Kidney (tissue), 14 donors: ENCODE measurements around the gene LIMA1. TPM values are rescaled to one million over a fixed set of nuclear protein-coding genes. Genes with fewer than 3 reads are reported as not detected.

Source experiments
- DNase-seq, 5 donors: peaks; one replicate each; pipeline ENCODE4 v3.0.0-alpha.2; 2013 to 2020
- FAIRE-seq: peaks from 2 replicates; lab custom pipeline; 2012; peaks lifted over from hg19 to GRCh38; lab: Jason Lieb, UNC
- H3K27ac ChIP-seq, 2 donors: one replicate each; pipeline ENCODE4 v1.7.0; 2013; ENCODE audit warnings: low read depth in 2 of 2, low read length in 2 of 2, inconsistent platforms in 1 of 2
- H3K27me3 ChIP-seq: one replicate; pipeline ENCODE4 v1.7.1; 2013; ENCODE audit warnings: low read length, inconsistent platforms; ENCODE audit not compliant: control insufficient read depth, insufficient read depth
- H3K36me3 ChIP-seq, 3 donors: one replicate each; pipeline versions ENCODE4 v1.7.0 to v1.7.1; 2013; ENCODE audit warnings: low read length in 3 of 3, control low read depth in 1 of 3, inconsistent platforms in 1 of 3; ENCODE audit not compliant: insufficient read depth in 3 of 3, control insufficient read depth in 2 of 3
- H3K4me1 ChIP-seq, 3 donors: one replicate each; pipeline versions ENCODE4 v1.7.0 to v1.7.1; 2013; ENCODE audit warnings: low read length in 3 of 3, inconsistent platforms in 1 of 3, low read depth in 1 of 3; ENCODE audit not compliant: control insufficient read depth in 2 of 3, insufficient read depth in 2 of 3
- H3K4me3 ChIP-seq, 3 donors: one replicate each; pipeline versions ENCODE4 v1.7.0 to v1.8.1; 2013; ENCODE audit warnings: low read length in 3 of 3, control low read depth in 1 of 3, inconsistent platforms in 1 of 3
- H3K9ac ChIP-seq, 3 donors: one replicate each; pipeline versions ENCODE4 v1.7.0 to v1.7.1; 2013; ENCODE audit warnings: low read length in 3 of 3, control low read depth in 1 of 3, inconsistent platforms in 1 of 3
- H3K9me3 ChIP-seq, 3 donors: one replicate each; pipeline versions ENCODE4 v1.7.0 to v1.7.1; 2013; ENCODE audit warnings: low read length in 3 of 3, control low read depth in 1 of 3, inconsistent platforms in 1 of 3; ENCODE audit not compliant: control insufficient read depth in 2 of 3, insufficient read depth in 1 of 3
- intact Hi-C: fragments of 100-400 bp; cut with DNase I; formaldehyde crosslinking; loops from one replicate; pipeline ENCODE4 v1.11.1; 2022
- polyA plus RNA-seq: library from polyadenylated mRNA; stranded (reverse); fragments of 350-450 nt; fragmentation: Illumina TruSeq; extraction: RNeasy Lipid Tissue Mini Kit (QIAGEN cat#74804); gene quantifications from one replicate; pipeline ENCODE4 v1.2.3, GENCODE V29; 2014; ENCODE audit warnings: low read depth, low replicate concordance; ENCODE audit not compliant: insufficient read depth
- total RNA-seq: library from RNA; stranded (reverse); fragmentation: NEBNext Ultra II Directional; extraction: Animal tissue kit (Norgen Biotek cat#: 25700); gene quantifications from one replicate; pipeline ENCODE4 v1.2.1, GENCODE V29; 2021
- TF ChIP-seq, protein P1 (sequence below): IDR thresholded peaks from 3 replicates; pipeline ENCODE4 v1.5.1; 2012; ENCODE audit warnings: mild to moderate bottlenecking, moderate library complexity, borderline replicate concordance; ENCODE audit not compliant: insufficient read depth; ENCODE audit errors: extremely low read depth
- donor health status: control.
- donor health status: control.
- donor health status: control.
- donor health status: control.
- donor health status: control.
- donor health status: DM: yes; HTN: yes; CAD: no.
- donor health status: Normal renal cell carcinoma (clear cell type).

Gene LIMA1
- total and polyA plus RNA-seq, 2 donors from 2014 or later: 43.1 to 76.1 TPM

DNA sequence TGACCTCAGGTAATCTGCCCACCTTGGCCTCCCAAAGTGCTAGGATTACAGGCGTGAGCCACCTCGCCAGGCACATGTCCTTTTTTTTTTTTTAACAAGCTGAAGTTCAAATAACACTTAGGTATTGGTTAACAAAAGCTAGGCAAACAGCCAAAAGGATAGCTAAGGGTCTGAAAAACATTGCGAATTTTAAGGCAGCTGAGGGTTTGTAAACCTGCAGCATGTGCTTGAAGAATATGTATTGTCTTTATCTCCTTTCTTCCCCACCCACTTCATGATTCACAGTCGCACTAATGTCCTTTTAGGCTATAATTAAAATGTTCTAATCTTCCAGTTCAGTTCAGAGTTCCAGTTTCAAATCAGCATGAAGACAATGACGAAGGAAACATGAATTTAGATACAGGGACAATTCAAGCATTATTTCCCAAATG lies 86.0 kb downstream of the LIMA1 start:
- Histone ChIP-seq H3K9ac (no peak overlapping the region), H3K9me3 (no peaks in the 10 kb centered on the region), H3K4me3 (no peak overlapping the region), H3K27me3 (no peaks in the 10 kb centered on the region), H3K27ac (no peak overlapping the region), H3K36me3 (peaks cover 0 to 23% (median 6%) of the 10 kb centered on the region in 3 donors), H3K4me1 (peaks cover 0 to 8% (median 0%) of the 10 kb centered on the region in 3 donors)
- DNase-seq: no peak
- TF ChIP-seq, protein P1, sequence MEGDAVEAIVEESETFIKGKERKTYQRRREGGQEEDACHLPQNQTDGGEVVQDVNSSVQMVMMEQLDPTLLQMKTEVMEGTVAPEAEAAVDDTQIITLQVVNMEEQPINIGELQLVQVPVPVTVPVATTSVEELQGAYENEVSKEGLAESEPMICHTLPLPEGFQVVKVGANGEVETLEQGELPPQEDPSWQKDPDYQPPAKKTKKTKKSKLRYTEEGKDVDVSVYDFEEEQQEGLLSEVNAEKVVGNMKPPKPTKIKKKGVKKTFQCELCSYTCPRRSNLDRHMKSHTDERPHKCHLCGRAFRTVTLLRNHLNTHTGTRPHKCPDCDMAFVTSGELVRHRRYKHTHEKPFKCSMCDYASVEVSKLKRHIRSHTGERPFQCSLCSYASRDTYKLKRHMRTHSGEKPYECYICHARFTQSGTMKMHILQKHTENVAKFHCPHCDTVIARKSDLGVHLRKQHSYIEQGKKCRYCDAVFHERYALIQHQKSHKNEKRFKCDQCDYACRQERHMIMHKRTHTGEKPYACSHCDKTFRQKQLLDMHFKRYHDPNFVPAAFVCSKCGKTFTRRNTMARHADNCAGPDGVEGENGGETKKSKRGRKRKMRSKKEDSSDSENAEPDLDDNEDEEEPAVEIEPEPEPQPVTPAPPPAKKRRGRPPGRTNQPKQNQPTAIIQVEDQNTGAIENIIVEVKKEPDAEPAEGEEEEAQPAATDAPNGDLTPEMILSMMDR: no peak
- no peak for FAIRE-seq
- intact Hi-C loops: no loop called here

DNA sequence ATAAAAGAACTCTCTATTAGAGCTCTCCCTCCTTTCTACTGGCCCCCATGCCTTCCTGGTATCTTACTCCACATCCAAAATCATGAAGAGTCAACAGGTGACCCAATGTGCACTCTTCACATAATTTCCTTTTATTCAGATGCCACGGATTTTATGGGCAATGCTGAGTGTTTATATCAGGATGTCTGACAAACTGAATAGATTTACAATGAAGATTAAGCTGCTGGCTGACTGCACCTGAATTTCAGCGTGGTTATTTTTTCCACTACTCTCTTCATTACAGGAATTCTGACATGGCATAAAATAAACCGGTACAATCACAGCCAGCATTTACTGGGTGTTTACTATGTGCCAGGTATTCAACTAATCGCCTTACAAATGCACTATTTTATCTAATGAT lies 86.8 kb downstream of the LIMA1 start:
- H3K27me3 ChIP-seq: no peaks in the 10 kb centered on the region
- FAIRE-seq: no peak

DNA sequence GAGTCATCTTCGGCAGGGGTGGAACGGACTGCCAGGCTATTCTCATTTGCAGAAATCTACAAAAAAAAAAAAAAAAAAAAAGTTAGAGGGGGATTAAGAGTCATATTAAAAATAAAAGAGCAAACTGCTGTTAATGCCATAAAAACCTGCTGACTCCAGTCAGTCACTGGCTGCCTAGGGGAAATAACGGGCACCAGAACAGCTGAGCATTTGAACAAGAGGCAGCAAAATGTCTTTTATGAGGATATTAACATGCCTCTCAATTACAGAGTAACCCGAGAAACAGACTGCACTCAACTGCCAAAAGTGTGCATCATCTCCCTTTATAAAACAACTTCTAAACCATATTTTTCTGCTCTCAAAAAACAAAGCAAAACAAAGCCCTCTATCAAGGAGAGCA lies 87.5 kb downstream of the LIMA1 start:
- FAIRE-seq (no peak), DNase-seq (no peak)
- H3K27ac ChIP-seq: no peak overlapping the region
- peaks cover 0 to 8% (median 0%) of the 10 kb centered on the region in 3 donors for H3K4me1 ChIP-seq
- no peak overlapping the region for H3K9ac ChIP-seq
- peaks cover 0 to 23% (median 9%) of the 10 kb centered on the region in 3 donors for H3K36me3 ChIP-seq
- intact Hi-C loops: no loop called here
- H3K4me3 ChIP-seq: no peak overlapping the region
- no peaks in the 10 kb centered on the region for H3K27me3 ChIP-seq
- H3K9me3 ChIP-seq: no peaks in the 10 kb centered on the region
- TF ChIP-seq, protein P1: no peak

More for the DNA sequence above, 86.8 kb downstream of the LIMA1 start:
- intact Hi-C loops: no loop called here
- Histone ChIP-seq H3K36me3 (peaks cover 0 to 25% (median 6%) of the 10 kb centered on the region in 3 donors), H3K4me3 (no peak overlapping the region), H3K9ac (no peak overlapping the region), H3K9me3 (no peaks in the 10 kb centered on the region), H3K27ac (no peak overlapping the region), H3K4me1 (peaks cover 0 to 8% (median 0%) of the 10 kb centered on the region in 3 donors)
- no peak for DNase-seq
- TF ChIP-seq, protein P1: no peak

DNA sequence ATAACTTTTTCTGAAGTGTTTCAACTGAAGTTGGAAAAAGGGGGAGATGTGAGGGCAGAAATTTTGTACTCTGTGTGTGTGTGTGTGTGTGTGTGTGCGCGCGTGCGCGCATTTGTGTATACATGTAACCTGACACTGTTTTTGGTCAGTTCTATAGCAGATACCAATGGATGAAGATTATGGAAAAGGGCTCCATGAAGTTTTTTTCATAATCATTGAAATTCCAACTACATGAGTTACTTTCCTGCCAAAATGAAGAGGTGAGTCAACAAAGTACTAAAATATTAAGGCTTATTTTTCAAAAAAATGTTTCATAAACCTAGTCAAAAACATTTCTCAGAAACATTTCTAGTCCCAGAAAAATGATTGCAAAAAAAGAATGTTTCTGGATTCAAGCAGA lies 90.4 kb downstream of the LIMA1 start:
- no peak overlapping the region for H3K27ac ChIP-seq
- DNase-seq (no peak), FAIRE-seq (no peak)
- intact Hi-C loops: no loop called here
- H3K4me1 ChIP-seq: peaks cover 0 to 6% (median 2%) of the 10 kb centered on the region in 3 donors
- H3K9me3 ChIP-seq: no peaks in the 10 kb centered on the region
- no peaks in the 10 kb centered on the region for H3K27me3 ChIP-seq
- no peak overlapping the region for H3K4me3 ChIP-seq
- TF ChIP-seq, protein P1: no peak
- peaks cover 0 to 11% (median 9%) of the 10 kb centered on the region in 3 donors for H3K36me3 ChIP-seq
- H3K9ac ChIP-seq: no peak overlapping the region
